Measurements from ENCODE around the gene CCND1. TPM values are rescaled to one million over a fixed set of nuclear protein-coding genes. Genes with fewer than 3 reads are reported as not detected.
A peak's percentile ranks its signal among the peaks of the same experiment; 100 is the strongest.

Gene CCND1
- total and polyA plus RNA-seq, 9 of the 15 experiments (the other 6 are each of a cell fraction or from before 2014, with no cell fraction given), result 0.04 to 23.3 (median 3.8) TPM

DNA sequence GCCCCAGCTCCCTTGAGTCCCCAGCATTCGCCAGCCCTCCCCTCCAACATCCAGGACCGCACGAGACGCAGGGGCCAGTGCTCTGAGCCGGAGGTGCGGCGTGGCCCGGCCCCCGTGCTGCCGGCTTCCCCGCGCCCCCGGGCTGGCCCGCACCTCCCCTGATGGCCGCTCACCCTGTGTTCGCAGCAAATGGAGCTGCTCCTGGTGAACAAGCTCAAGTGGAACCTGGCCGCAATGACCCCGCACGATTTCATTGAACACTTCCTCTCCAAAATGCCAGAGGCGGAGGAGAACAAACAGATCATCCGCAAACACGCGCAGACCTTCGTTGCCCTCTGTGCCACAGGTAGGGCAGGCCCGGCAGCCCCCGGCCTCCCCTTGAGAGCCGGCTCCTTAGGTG is 2.7 kb downstream of the CCND1 start:
- H2AFZ ChIP-seq (ENCODE audit: low read depth, low read length), result no peak overlapping the region
- H3K4me1 ChIP-seq (replicated peaks in 1 of 2; ENCODE audit: control insufficient read depth in 2 of 2, insufficient read depth in 2 of 2, low read length in 2 of 2), result peaks cover 4 to 78% of the 10 kb centered on the region in 2 experiments; a peak in 4 of 5 replicates
- TF ChIP-seq CHCHD3 (CRISPR knock-in tag; IDR thresholded peaks at IDR 0.05), result no peak
- no peak for TF ChIP-seq BCL6 (CRISPR knock-in tag; IDR thresholded peaks at IDR 0.05)
- no peak for TF ChIP-seq GTF2E2 (tag; IDR thresholded peaks at IDR 0.05)
- TF ChIP-seq U2AF1 (optimal IDR thresholded peaks at IDR 0.05; ENCODE audit: low read depth, low read length), result no peak
- TF ChIP-seq TEAD1 (CRISPR knock-in tag; IDR thresholded peaks at IDR 0.05), result 0 out of 4 replicates have a peak, but pooled peaks of 1 of the 2 experiments have one; percentile 34
- no peak for TF ChIP-seq ZKSCAN1 (IDR thresholded peaks at IDR 0.05; ENCODE audit: low read depth, low read length)
- TF ChIP-seq, protein P1, sequence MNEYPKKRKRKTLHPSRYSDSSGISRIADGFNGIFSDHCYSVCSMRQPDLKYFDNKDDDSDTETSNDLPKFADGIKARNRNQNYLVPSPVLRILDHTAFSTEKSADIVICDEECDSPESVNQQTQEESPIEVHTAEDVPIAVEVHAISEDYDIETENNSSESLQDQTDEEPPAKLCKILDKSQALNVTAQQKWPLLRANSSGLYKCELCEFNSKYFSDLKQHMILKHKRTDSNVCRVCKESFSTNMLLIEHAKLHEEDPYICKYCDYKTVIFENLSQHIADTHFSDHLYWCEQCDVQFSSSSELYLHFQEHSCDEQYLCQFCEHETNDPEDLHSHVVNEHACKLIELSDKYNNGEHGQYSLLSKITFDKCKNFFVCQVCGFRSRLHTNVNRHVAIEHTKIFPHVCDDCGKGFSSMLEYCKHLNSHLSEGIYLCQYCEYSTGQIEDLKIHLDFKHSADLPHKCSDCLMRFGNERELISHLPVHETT (CRISPR knock-in tag; conservative IDR thresholded peaks at IDR 0.05 in 1 of 2, IDR thresholded peaks at IDR 0.05 in 1 of 2), result no peak
- TF ChIP-seq, protein P2, sequence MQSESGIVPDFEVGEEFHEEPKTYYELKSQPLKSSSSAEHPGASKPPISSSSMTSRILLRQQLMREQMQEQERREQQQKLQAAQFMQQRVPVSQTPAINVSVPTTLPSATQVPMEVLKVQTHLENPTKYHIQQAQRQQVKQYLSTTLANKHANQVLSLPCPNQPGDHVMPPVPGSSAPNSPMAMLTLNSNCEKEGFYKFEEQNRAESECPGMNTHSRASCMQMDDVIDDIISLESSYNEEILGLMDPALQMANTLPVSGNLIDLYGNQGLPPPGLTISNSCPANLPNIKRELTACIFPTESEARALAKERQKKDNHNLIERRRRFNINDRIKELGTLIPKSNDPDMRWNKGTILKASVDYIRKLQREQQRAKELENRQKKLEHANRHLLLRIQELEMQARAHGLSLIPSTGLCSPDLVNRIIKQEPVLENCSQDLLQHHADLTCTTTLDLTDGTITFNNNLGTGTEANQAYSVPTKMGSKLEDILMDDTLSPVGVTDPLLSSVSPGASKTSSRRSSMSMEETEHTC (IDR thresholded peaks at IDR 0.05), result no peak
- no peak for TF ChIP-seq MCM2 (IDR thresholded peaks at IDR 0.05; ENCODE audit: low read depth)
- TF ChIP-seq, protein P3, sequence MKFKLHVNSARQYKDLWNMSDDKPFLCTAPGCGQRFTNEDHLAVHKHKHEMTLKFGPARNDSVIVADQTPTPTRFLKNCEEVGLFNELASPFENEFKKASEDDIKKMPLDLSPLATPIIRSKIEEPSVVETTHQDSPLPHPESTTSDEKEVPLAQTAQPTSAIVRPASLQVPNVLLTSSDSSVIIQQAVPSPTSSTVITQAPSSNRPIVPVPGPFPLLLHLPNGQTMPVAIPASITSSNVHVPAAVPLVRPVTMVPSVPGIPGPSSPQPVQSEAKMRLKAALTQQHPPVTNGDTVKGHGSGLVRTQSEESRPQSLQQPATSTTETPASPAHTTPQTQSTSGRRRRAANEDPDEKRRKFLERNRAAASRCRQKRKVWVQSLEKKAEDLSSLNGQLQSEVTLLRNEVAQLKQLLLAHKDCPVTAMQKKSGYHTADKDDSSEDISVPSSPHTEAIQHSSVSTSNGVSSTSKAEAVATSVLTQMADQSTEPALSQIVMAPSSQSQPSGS (CRISPR knock-in tag; IDR thresholded peaks at IDR 0.05), result no peak; the same call in 1 of the 2 replicates
- no peak for TF ChIP-seq TCF3 (CRISPR knock-in tag; IDR thresholded peaks at IDR 0.05)
- TF ChIP-seq, protein P4, sequence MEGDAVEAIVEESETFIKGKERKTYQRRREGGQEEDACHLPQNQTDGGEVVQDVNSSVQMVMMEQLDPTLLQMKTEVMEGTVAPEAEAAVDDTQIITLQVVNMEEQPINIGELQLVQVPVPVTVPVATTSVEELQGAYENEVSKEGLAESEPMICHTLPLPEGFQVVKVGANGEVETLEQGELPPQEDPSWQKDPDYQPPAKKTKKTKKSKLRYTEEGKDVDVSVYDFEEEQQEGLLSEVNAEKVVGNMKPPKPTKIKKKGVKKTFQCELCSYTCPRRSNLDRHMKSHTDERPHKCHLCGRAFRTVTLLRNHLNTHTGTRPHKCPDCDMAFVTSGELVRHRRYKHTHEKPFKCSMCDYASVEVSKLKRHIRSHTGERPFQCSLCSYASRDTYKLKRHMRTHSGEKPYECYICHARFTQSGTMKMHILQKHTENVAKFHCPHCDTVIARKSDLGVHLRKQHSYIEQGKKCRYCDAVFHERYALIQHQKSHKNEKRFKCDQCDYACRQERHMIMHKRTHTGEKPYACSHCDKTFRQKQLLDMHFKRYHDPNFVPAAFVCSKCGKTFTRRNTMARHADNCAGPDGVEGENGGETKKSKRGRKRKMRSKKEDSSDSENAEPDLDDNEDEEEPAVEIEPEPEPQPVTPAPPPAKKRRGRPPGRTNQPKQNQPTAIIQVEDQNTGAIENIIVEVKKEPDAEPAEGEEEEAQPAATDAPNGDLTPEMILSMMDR (IDR thresholded peaks at IDR 0.05 in 2 of 3, conservative IDR thresholded peaks at IDR 0.05 in 1 of 3; ENCODE audit: insufficient read depth in 2 of 3, low read depth in 1 of 3, low read length in 3 of 3), result 0 out of 6 replicates have a peak, but pooled peaks of 1 of the 3 experiments have one; percentile 3
- no peak for TF ChIP-seq DMBX1 (CRISPR knock-in tag; IDR thresholded peaks at IDR 0.05; ENCODE audit: borderline replicate concordance)
- TF ChIP-seq DDX20 (tag; IDR thresholded peaks at IDR 0.05; ENCODE audit: low read depth), result no peak
- no peak for TF ChIP-seq SRSF1 (IDR thresholded peaks at IDR 0.05; ENCODE audit: low read depth, low read length)

More for the DNA sequence above, 2.7 kb downstream of the CCND1 start:
- no peak for FAIRE-seq
- Histone ChIP-seq H3K9me3 (replicated peaks; ENCODE audit: control insufficient read depth, insufficient read depth, low read depth, low read length) (no peaks in the 10 kb centered on the region), H3K79me2 (ENCODE audit: control insufficient read depth, insufficient read depth, low read length) (peaks cover 4% of the 10 kb centered on the region; the same call in 1 of the 3 replicates), H3K27me3 (ENCODE audit: control insufficient read depth in 2 of 2, insufficient read depth in 2 of 2, low read length in 2 of 2) (peaks cover 9 to 13% of the 10 kb centered on the region in 2 experiments), H3K9ac (ENCODE audit: insufficient read depth in 1 of 2, low read depth in 2 of 2, low read length in 2 of 2) (peak overlapping the region in 1 of 2 experiments; percentile 81; a peak in 2 of 4 replicates), H3K9me1 (ENCODE audit: control insufficient read depth, insufficient read depth, low read length) (peaks cover 3% of the 10 kb centered on the region), H3K36me3 (ENCODE audit: control insufficient read depth, insufficient read depth, low read length) (no peaks in the 10 kb centered on the region), H3K4me2 (ENCODE audit: insufficient read depth, low read length) (peak overlapping the region; percentile 18; the same call in 1 of the 2 replicates), H3K27ac (ENCODE audit: extremely low read depth, low read depth, low read length) (no peak overlapping the region), H3K4me3 (no peak overlapping the region), H4K20me1 (replicated peaks; ENCODE audit: control insufficient read depth, insufficient read depth, low read length) (no peaks in the 10 kb centered on the region; the same call in none of the 2 replicates)
- BruUV-seq (replicated peaks), result no TSS peak
- CTCF ChIA-PET (ENCODE audit: low intra/inter-chr PET ratio), result interaction anchor here (1.0 to 3.4 kb wide), 3 partner anchors 351 to 542 kb away, joined by 3 to 43 read pairs (median 11); no protein-coding TSS in a partner anchor
- in situ Hi-C loops (cut with MboI), result loop anchor here (5.0 kb wide), 3 partner anchors 196 to 536 kb away; partner anchors contain the start of gene MYEOV
- 59% methylated on average over 20 of the region's 27 CpGs for WGBS (ENCODE audit: insufficient coverage, low coverage, missing lambda C conversion rate)
- POLR2A ChIA-PET, result interaction anchor here (1.0 to 1.4 kb wide), 2 partner anchors 31 to 350 kb away, joined by 4 to 6 read pairs; partner anchors contain the start of genes LTO1 and MYEOV
- no peak for DNase-seq (ENCODE audit: extremely low read depth in 1 of 4, low spot score in 3 of 4)
- ATAC-seq, result no peak
- intact Hi-C loops (cut with micrococcal nuclease), result loop anchor here (2.0 to 10.0 kb wide), 6 partner anchors 201 to 1009 kb away; no protein-coding TSS in a partner anchor
